B cell (primary cell): Measurements from ENCODE around the gene SNX10.

Experiments
- EZH2 ChIP-seq: IDR thresholded peaks from 2 replicates; pipeline ENCODE4 v1.6.1; 2012; ENCODE audit warnings: borderline replicate concordance, low read depth, mild to moderate bottlenecking, moderate library complexity, low read length; ENCODE audit not compliant: insufficient read depth, poor library complexity, severe bottlenecking
- TF ChIP-seq, protein P1 (sequence below): fragments of 200-600 bp; IDR thresholded peaks from one replicate; pipeline ENCODE4 v1.8.0; 2022; ENCODE audit warnings: antibody characterized with exemption, mild to moderate bottlenecking

GRCh38 chr7:26422761-26423160, 131.1 kb downstream of the SNX10 start:
- TF ChIP-seq, protein P1, sequence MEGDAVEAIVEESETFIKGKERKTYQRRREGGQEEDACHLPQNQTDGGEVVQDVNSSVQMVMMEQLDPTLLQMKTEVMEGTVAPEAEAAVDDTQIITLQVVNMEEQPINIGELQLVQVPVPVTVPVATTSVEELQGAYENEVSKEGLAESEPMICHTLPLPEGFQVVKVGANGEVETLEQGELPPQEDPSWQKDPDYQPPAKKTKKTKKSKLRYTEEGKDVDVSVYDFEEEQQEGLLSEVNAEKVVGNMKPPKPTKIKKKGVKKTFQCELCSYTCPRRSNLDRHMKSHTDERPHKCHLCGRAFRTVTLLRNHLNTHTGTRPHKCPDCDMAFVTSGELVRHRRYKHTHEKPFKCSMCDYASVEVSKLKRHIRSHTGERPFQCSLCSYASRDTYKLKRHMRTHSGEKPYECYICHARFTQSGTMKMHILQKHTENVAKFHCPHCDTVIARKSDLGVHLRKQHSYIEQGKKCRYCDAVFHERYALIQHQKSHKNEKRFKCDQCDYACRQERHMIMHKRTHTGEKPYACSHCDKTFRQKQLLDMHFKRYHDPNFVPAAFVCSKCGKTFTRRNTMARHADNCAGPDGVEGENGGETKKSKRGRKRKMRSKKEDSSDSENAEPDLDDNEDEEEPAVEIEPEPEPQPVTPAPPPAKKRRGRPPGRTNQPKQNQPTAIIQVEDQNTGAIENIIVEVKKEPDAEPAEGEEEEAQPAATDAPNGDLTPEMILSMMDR = no peak
- TF ChIP-seq EZH2 = no peak
